OCI-LY7 (cell line): ENCODE measurements around the gene ICAM1.

Experiments used
- CTCF ChIP-seq: fragments of 200-600 bp; sonication (generic); conservative IDR thresholded peaks from 2 replicates; pipeline ENCODE4 v1.5.1; 2014; ENCODE audit warnings: mild to moderate bottlenecking, antibody characterized with exemption, low read length, moderate library complexity, mixed read lengths
- EZH2phosphoT487 ChIP-seq: fragments of 200-600 bp; sonication (generic); IDR thresholded peaks from 2 replicates; pipeline ENCODE4 v1.6.1; 2018; ENCODE audit warnings: low read depth, borderline replicate concordance, mild to moderate bottlenecking, mixed run types, antibody characterized with exemption, low read length, moderate library complexity, mixed read lengths

DNA sequence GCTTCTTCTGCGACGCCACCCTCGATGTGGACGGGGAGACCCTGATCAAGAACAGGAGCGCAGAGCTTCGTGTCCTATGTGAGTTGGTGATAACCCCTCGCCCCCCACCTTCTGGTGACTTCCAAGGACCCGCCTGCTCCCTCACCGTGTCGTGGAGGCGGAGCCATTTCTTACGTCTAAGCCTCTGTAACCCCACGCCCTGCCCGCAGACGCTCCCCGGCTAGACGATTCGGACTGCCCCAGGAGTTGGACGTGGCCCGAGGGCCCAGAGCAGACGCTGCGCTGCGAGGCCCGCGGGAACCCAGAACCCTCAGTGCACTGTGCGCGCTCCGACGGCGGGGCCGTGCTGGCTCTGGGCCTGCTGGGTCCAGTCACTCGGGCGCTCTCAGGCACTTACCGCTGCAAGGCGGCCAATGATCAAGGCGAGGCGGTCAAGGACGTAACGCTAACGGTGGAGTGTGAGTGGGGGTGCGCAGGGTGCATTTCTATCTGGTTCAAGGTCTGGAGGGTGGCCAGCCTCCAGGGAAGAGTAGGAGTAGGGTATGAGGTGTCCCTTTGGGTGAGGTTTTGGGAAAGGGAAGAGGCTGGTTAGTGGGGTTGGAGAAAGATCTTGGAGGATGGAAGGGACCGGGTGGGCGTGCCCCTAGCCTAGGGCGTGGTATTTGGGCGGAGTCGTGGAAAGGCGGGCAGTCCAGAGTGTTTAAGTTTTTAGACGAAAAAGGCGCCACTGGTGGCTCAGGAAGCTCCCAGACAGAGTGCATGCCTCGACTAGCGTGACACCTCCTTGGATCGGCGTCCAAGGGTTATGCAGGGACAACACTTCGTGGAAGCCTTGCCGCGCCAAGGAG, 22.1 kb downstream of the ICAM1 start:
- TF ChIP-seq CTCF (no peak), EZH2phosphoT487 (no peak)
